Sigmoid colon (tissue), 7 donors: ENCODE measurements around the gene MOB3B. TPM values are rescaled to one million over a fixed set of nuclear protein-coding genes. Genes with fewer than 3 reads are reported as not detected.
A peak's percentile ranks its signal among the peaks of the same experiment; 100 is the strongest.

ENCODE experiments used
- DNase-seq: peaks from one replicate; pipeline ENCODE4 v3.0.0-alpha.2; 2019
- H3K27ac ChIP-seq, 4 donors: fragments of 200-600 bp; sonication (generic); one replicate each; pipeline ENCODE4 v1.5.1; 2016 to 2019; ENCODE audit warnings: mild to moderate bottlenecking in 1 of 4
- H3K27me3 ChIP-seq, 3 donors: fragments of 200-600 bp; sonication (generic); one replicate each; pipeline ENCODE4 v1.5.1; 2019; ENCODE audit warnings: mild to moderate bottlenecking in 1 of 3
- H3K36me3 ChIP-seq, 4 donors: fragments of 200-600 bp; sonication (generic); one replicate each; pipeline ENCODE4 v1.5.1; 2016 to 2019
- H3K4me1 ChIP-seq, 4 donors: fragments of 200-600 bp; sonication (generic); one replicate each; pipeline ENCODE4 v1.5.1; 2017 to 2019
- H3K4me3 ChIP-seq, 4 donors: fragments of 200-600 bp; sonication (generic); one replicate each; pipeline ENCODE4 v1.5.1; 2017 to 2019; ENCODE audit warnings: mild to moderate bottlenecking in 2 of 4, moderate library complexity in 1 of 4
- H3K9me3 ChIP-seq, 4 donors: fragments of 200-600 bp in 3 of 4; sonication (generic) in 3 of 4; one replicate each; pipeline versions ENCODE4 v1.5.1 to v1.6.1; 2013 to 2019
- CTCF ChIP-seq, 4 experiments: fragments of 450-650 bp in 3 of 4; fragments of 200-600 bp in 1 of 4; IDR thresholded peaks; one replicate each; pipeline ENCODE4 v1.5.1; 2016 to 2019; ENCODE audit warnings: antibody characterized with exemption in 4 of 4, mild to moderate bottlenecking in 3 of 4, moderate library complexity in 2 of 4
- EP300 ChIP-seq, 4 donors: sonication (generic); formaldehyde crosslinking; IDR thresholded peaks; one replicate each; pipeline ENCODE4 v1.6.1; 2017; ENCODE audit warnings: antibody characterized with exemption in 4 of 4
- POLR2A ChIP-seq, 2 donors: fragments of 450-650 bp; IDR thresholded peaks; one replicate each; pipeline ENCODE4 v1.6.1; 2016; ENCODE audit warnings: antibody characterized with exemption in 2 of 2, mild to moderate bottlenecking in 2 of 2, moderate library complexity in 2 of 2
- POLR2AphosphoS5 ChIP-seq, 4 donors: sonication (generic); formaldehyde crosslinking; IDR thresholded peaks; one replicate each; pipeline ENCODE4 v1.6.1; 2017; ENCODE audit warnings: antibody characterized with exemption in 4 of 4
- WGBS, 2 donors: extraction: QIAGEN DNeasy Blood & Tissue Kit; methylation state at CpG; one replicate each; pipeline ENCODE4 v1.1.7; 2013; 5-methylcytosine and 5-hydroxymethylcytosine counted together
- intact Hi-C: fragments of 100-400 bp; cut with DNase I; formaldehyde crosslinking; loops from one replicate; pipeline ENCODE4 v1.15.1; 2023
- polyA plus RNA-seq, 3 donors: library from polyadenylated mRNA; stranded (reverse); fragments of 200-250 nt; gene quantifications; one replicate each; pipeline ENCODE4 v1.2.3, GENCODE V29; 2013
- total RNA-seq, 4 donors: library from RNA; depleted of rRNA; stranded (reverse); fragments of >200 nt; gene quantifications; one replicate each; pipeline ENCODE4 v1.1.0, GENCODE V29; 2016
- donor health status: healthy with polysubstance abuse.
- donor health status: Bipolar disorder and iron deficiency.
- donor health status: healthy.

MOB3B gene
- total and polyA plus RNA-seq, 7 donors, result 6.9 to 23.4 (median 16.1) TPM

GRCh38 chr9:27520986-27521385 lies 8.6 kb downstream of the MOB3B start:
- no peaks in the 10 kb centered on the region for H3K36me3 ChIP-seq
- peaks cover 0 to 8% (median 3%) of the 10 kb centered on the region in 4 donors for H3K4me1 ChIP-seq
- no peak overlapping the region for H3K27ac ChIP-seq
- DNase-seq, result no peak
- no peak overlapping the region for H3K4me3 ChIP-seq
- 93 to 94% methylated on average over 4 of the region's 4 CpGs for WGBS, 2 donors
- H3K27me3 ChIP-seq, result no peaks in the 10 kb centered on the region
- no peak for TF ChIP-seq POLR2A (IDR thresholded peaks at IDR 0.05)
- intact Hi-C loops, result no loop called here
- H3K9me3 ChIP-seq, result no peaks in the 10 kb centered on the region

- TF ChIP-seq CTCF (IDR thresholded peaks at IDR 0.05) (no peak), POLR2AphosphoS5 (IDR thresholded peaks at IDR 0.05) (no peak), POLR2A (IDR thresholded peaks at IDR 0.05) (no peak), EP300 (IDR thresholded peaks at IDR 0.05) (no peak)
- DNase-seq, result no peak
- Histone ChIP-seq H3K4me1 (peaks cover 0 to 11% (median 4%) of the 10 kb centered on the region in 4 donors), H3K9me3 (no peaks in the 10 kb centered on the region), H3K36me3 (no peaks in the 10 kb centered on the region), H3K27me3 (no peaks in the 10 kb centered on the region), H3K27ac (no peak overlapping the region), H3K4me3 (no peak overlapping the region)
- intact Hi-C loops, result loop anchor here (5.0 kb wide), 1 partner anchor 82 kb away; no protein-coding TSS in a partner anchor
- 82 to 92% methylated on average over 10 of the region's 10 CpGs for WGBS, 2 donors
Measured at GRCh38 chr9:27519466-27520465, 9.8 kb downstream of the MOB3B start.

GRCh38 chr9:27518809-27519208 lies 10.8 kb downstream of the MOB3B start:
- intact Hi-C loops, result loop anchor here (5.0 kb wide), 1 partner anchor 82 kb away; no protein-coding TSS in a partner anchor
- 93 to 97% methylated on average over 4 of the region's 4 CpGs for WGBS, 2 donors

GRCh38 chr9:27518006-27518405 lies 11.6 kb downstream of the MOB3B start:
- no peak overlapping the region for H3K4me3 ChIP-seq
- DNase-seq, result no peak
- intact Hi-C loops, result loop anchor here (5.0 kb wide), 1 partner anchor 81 kb away; no protein-coding TSS in a partner anchor
- H3K27me3 ChIP-seq, result no peaks in the 10 kb centered on the region
- H3K27ac ChIP-seq, result no peak overlapping the region
- no peak for TF ChIP-seq CTCF (IDR thresholded peaks at IDR 0.05)
- no peak for TF ChIP-seq POLR2A (IDR thresholded peaks at IDR 0.05)
- no peaks in the 10 kb centered on the region for H3K36me3 ChIP-seq
- H3K4me1 ChIP-seq, result peaks cover 0 to 17% (median 14%) of the 10 kb centered on the region in 4 donors
- WGBS, 2 donors, result 92 to 93% methylated on average over 2 of the region's 2 CpGs
- H3K9me3 ChIP-seq, result no peaks in the 10 kb centered on the region

More at GRCh38 chr9:27518809-27519208, 10.8 kb downstream of the MOB3B start:
- Histone ChIP-seq H3K27me3 (no peaks in the 10 kb centered on the region), H3K4me3 (no peak overlapping the region), H3K9me3 (no peaks in the 10 kb centered on the region), H3K27ac (no peak overlapping the region), H3K36me3 (no peaks in the 10 kb centered on the region), H3K4me1 (peaks cover 0 to 17% (median 14%) of the 10 kb centered on the region in 4 donors)
- TF ChIP-seq POLR2A (IDR thresholded peaks at IDR 0.05) (no peak), CTCF (IDR thresholded peaks at IDR 0.05) (no peak)
- no peak for DNase-seq

GRCh38 chr9:27514551-27514950 lies 15.1 kb downstream of the MOB3B start:
- intact Hi-C loops, result no loop called here
- Histone ChIP-seq H3K4me1 (peaks cover 0 to 17% (median 14%) of the 10 kb centered on the region in 4 donors), H3K27me3 (no peaks in the 10 kb centered on the region), H3K4me3 (no peak overlapping the region), H3K36me3 (no peaks in the 10 kb centered on the region), H3K9me3 (no peaks in the 10 kb centered on the region), H3K27ac (peak overlapping the region in 3 of 4 donors; percentile 14 to 48 (median 25))
- no peak for DNase-seq
- WGBS, 2 donors, result 91 to 96% methylated on average over 2 of the region's 2 CpGs
- TF ChIP-seq POLR2AphosphoS5 (IDR thresholded peaks at IDR 0.05) (peak in 3 of 4 donors; percentile 17 to 37 (median 31)), POLR2A (IDR thresholded peaks at IDR 0.05) (no peak), EP300 (IDR thresholded peaks at IDR 0.05) (no peak), CTCF (IDR thresholded peaks at IDR 0.05) (no peak)
